ENCODE measurements around the gene PGLYRP2. TPM values are rescaled to one million over a fixed set of nuclear protein-coding genes. Genes with fewer than 3 reads are reported as not detected.
A peak's percentile ranks its signal among the peaks of the same experiment; 100 is the strongest.

The PGLYRP2 gene
- total and polyA plus RNA-seq, 9 of the 15 experiments (the other 6 are each of a cell fraction or from before 2014, with no cell fraction given) = not detected

DNA sequence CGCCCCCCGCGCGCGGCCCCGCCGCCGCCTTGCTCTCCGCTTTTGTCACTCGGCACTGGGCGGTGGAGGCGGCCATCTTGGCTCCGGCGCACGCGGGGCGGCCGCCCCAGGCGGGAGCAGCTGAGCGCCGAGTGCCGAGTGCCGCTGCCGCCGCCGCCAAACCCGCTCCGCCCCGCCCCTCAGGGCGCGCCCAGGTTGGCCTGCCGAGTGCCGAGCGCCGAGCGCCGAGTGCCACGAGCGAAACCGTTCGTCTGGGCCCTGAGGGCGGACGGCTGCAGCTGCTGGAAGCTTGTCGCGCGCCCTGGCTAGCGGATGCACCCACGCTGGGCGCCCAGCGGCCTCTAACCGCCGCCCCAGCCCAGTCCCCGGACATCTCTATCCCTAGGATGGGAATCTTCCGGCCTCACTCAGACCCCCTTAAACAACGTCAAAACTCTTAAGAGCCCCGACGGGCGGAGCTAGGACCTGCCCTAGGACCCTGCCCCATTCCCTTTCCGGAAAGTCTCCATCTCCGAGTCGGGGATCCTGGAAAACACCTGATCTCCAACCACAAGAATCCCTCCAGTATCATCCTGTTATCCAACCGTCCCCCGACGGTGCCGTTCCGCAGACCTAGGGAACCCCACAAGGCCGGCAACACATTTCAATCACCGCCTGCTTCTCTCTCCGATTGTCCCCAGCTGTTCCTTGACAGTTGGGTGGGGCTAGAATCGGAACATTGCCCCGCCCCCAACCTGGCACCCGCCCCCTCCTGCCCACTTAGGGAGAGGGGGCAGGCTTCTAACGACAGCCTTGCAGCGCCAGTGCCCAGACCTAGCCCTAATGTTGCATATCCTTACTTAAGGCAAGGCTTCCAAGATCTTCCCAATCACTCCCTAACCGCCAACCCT, 46.4 kb downstream of the PGLYRP2 start (continued):
- TF ChIP-seq ZNF655 (CRISPR knock-in tag; IDR thresholded peaks at IDR 0.05) = no peak
- no peak for TF ChIP-seq ELF1 (tag; IDR thresholded peaks at IDR 0.05)
- peak; percentile 94 for TF ChIP-seq ARID4B (CRISPR knock-in tag; IDR thresholded peaks at IDR 0.05)
- no peak for TF ChIP-seq ESRRB (CRISPR knock-in tag; IDR thresholded peaks at IDR 0.05; ENCODE audit: borderline replicate concordance)
- TF ChIP-seq SMAD2 (IDR thresholded peaks at IDR 0.05; ENCODE audit: low read depth, low read length) = no peak
- no peak for TF ChIP-seq ELK3 (CRISPR knock-in tag; IDR thresholded peaks at IDR 0.05)
- peak; percentile 71; the same call in 1 of the 2 replicates for TF ChIP-seq KLF13 (tag; IDR thresholded peaks at IDR 0.05; ENCODE audit: borderline replicate concordance, low read depth)
- peak in 1 of 2 experiments; percentile 97; a peak in 2 of 4 replicates for TF ChIP-seq ZMIZ1 (IDR thresholded peaks at IDR 0.05; ENCODE audit: low read depth in 2 of 2, low read length in 2 of 2)
- no peak for TF ChIP-seq ZNF764 (CRISPR knock-in tag; IDR thresholded peaks at IDR 0.05; ENCODE audit: low read depth)
- no peak for TF ChIP-seq WHSC1 (IDR thresholded peaks at IDR 0.05; ENCODE audit: low read length)
- no peak for TF ChIP-seq ZBTB26 (CRISPR knock-in tag; IDR thresholded peaks at IDR 0.05)
- peak; percentile 81 for TF ChIP-seq TAF1 (IDR thresholded peaks at IDR 0.05; ENCODE audit: control insufficient read depth, extremely low read depth, insufficient read depth, low read length, severe bottlenecking)
- TF ChIP-seq OTX1 (CRISPR knock-in tag; IDR thresholded peaks at IDR 0.05) = no peak
- peak; percentile 78 for TF ChIP-seq CREM (IDR thresholded peaks at IDR 0.05; ENCODE audit: low read depth)
